Uterus (tissue), 4 donors: Measurements from ENCODE around the gene SLC6A18. TPM values are rescaled to one million over a fixed set of nuclear protein-coding genes. Genes with fewer than 3 reads are reported as not detected.

ENCODE experiments used
- DNase-seq, 2 donors: peaks; one replicate each; pipeline ENCODE4 v3.0.0-alpha.2; 2019 to 2020
- H3K27ac ChIP-seq, 2 donors: fragments of 200-600 bp; sonication (generic); 1 replicate in 1 of 2; 2 replicates in 1 of 2; pipeline ENCODE4 v1.5.1; 2016 to 2018
- H3K27me3 ChIP-seq, 2 donors: fragments of 200-600 bp; sonication (generic); one replicate each; pipeline ENCODE4 v1.5.1; 2018 to 2019; ENCODE audit warnings: control low read depth in 1 of 2
- H3K36me3 ChIP-seq, 2 donors: fragments of 200-600 bp; sonication (generic); one replicate each; pipeline ENCODE4 v1.5.1; 2019; ENCODE audit warnings: control low read depth in 1 of 2
- H3K4me1 ChIP-seq, 2 donors: fragments of 200-600 bp; sonication (generic); one replicate each; pipeline ENCODE4 v1.5.1; 2018 to 2019; ENCODE audit warnings: control low read depth in 1 of 2
- H3K4me3 ChIP-seq, 2 donors: fragments of 200-600 bp; sonication (generic); 1 replicate in 1 of 2; 2 replicates in 1 of 2; pipeline ENCODE4 v1.5.1; 2018 to 2019; ENCODE audit warnings: mild to moderate bottlenecking in 1 of 2
- H3K9me3 ChIP-seq, 2 donors: fragments of 200-600 bp; sonication (generic); one replicate each; pipeline ENCODE4 v1.5.1; 2019; ENCODE audit warnings: control low read depth in 1 of 2
- CTCF ChIP-seq, 4 experiments: fragments of 200-600 bp in 2 of 4; fragments of 450-650 bp in 2 of 4; sonication (generic) in 2 of 4; IDR thresholded peaks; one replicate each; pipeline ENCODE4 v1.5.1; 2016 to 2019; ENCODE audit warnings: antibody characterized with exemption in 4 of 4, mild to moderate bottlenecking in 2 of 4, moderate library complexity in 1 of 4
- POLR2A ChIP-seq, 2 donors: fragments of 450-650 bp; IDR thresholded peaks; one replicate each; pipeline ENCODE4 v1.6.1; 2016; ENCODE audit warnings: antibody characterized with exemption in 2 of 2, mild to moderate bottlenecking in 1 of 2, moderate library complexity in 1 of 2
- intact Hi-C: fragments of 100-400 bp; cut with DNase I; formaldehyde crosslinking; loops from one replicate; pipeline ENCODE4 v1.15.1; 2023; ENCODE audit warnings: low total_unique reads
- total RNA-seq, 4 donors: library from RNA; depleted of rRNA in 3 of 4; stranded (reverse); fragments of >200 nt in 3 of 4; gene quantifications; one replicate each; pipeline versions ENCODE4 v1.1.0 to v1.2.4, GENCODE V29; 2014 to 2023
- donor health status: DM: yes; HTN: yes; CAD: no.

SLC6A18 gene
- total RNA-seq, 4 donors from 2014 or later = not detected

GRCh38 chr5:1294835-1295649, 69.9 kb downstream of the SLC6A18 start, which contains the start of gene TERT:
TSS of gene TERT (minus strand) at chr5:1295068. CDS start at chr5:1294989, 79 bp downstream.
- Histone ChIP-seq H3K27me3 (no peaks in the 10 kb centered on the region), H3K4me1 (peaks cover 0 to 5% of the 10 kb centered on the region in 2 donors), H3K36me3 (no peaks in the 10 kb centered on the region), H3K4me3 (no peak within 1 kb of the TSS), H3K27ac (no peak within 1 kb of the TSS), H3K9me3 (no peaks in the 10 kb centered on the region)
- DNase-seq = no peak
- intact Hi-C loops = no loop called here
- TF ChIP-seq POLR2A (IDR thresholded peaks at IDR 0.05) = no peak
- no peak for TF ChIP-seq CTCF (IDR thresholded peaks at IDR 0.05)

- H3K27me3 ChIP-seq = no peaks in the 10 kb centered on the region
- no peak for DNase-seq
- no peaks in the 10 kb centered on the region for H3K36me3 ChIP-seq
- H3K27ac ChIP-seq = no peak overlapping the region
- H3K4me1 ChIP-seq = peaks cover 0 to 5% of the 10 kb centered on the region in 2 donors
- no peak for TF ChIP-seq POLR2A (IDR thresholded peaks at IDR 0.05)
- no peak for TF ChIP-seq CTCF (IDR thresholded peaks at IDR 0.05)
- H3K9me3 ChIP-seq = no peaks in the 10 kb centered on the region
- no peak overlapping the region for H3K4me3 ChIP-seq
- intact Hi-C loops = no loop called here
Measured at GRCh38 chr5:1295650-1296037, 70.5 kb downstream of the SLC6A18 start.

Other genes with a start within 250 kb of the SLC6A18 start
- 10 to 100 TPM in 1 of 4 donors, 1 to 10 TPM in 1, not detected in 2; 2.5 to 11.1 TPM for gene NKD2, start 216.6 kb upstream of the SLC6A18 start, total RNA-seq
- gene SLC12A7, start 113.3 kb upstream of the SLC6A18 start, total RNA-seq = 10 to 100 TPM in 3 of 4 donors, 1 to 10 TPM in 1; 4.6 to 49.8 (median 15.8) TPM
- gene SLC6A19, start 23.8 kb upstream of the SLC6A18 start, total RNA-seq = under 1 TPM in 1 of 4 donors, not detected in 3; under 0.01 TPM
- gene TERT, start 69.7 kb downstream of the SLC6A18 start, total RNA-seq = under 1 TPM in 1 of 4 donors, not detected in 3; 0.26 TPM
- gene CLPTM1L, start 119.7 kb downstream of the SLC6A18 start, total RNA-seq = 10 to 100 TPM; 63.2 to 74.3 (median 71.1) TPM
- under 1 TPM in 2 of 4 donors, not detected in 2; 0.07 to 0.15 TPM for gene SLC6A3, start 220.1 kb downstream of the SLC6A18 start, total RNA-seq